HEK293 (cell line): ENCODE results near the gene DSC2.

Experiments
- ZBTB1 ChIP-seq: fragments of 450-650 bp; formaldehyde crosslinking; IDR thresholded peaks from 2 replicates; pipeline ENCODE4 v1.5.1; 2016; ENCODE audit warnings: missing biosample characterization, missing genetic modification characterization
- ZNF157 ChIP-seq: fragments of 450-650 bp; formaldehyde crosslinking; IDR thresholded peaks from 2 replicates; pipeline ENCODE4 v1.5.1; 2016; ENCODE audit warnings: missing biosample characterization, missing genetic modification characterization
- ZNF416 ChIP-seq: fragments of 450-650 bp; formaldehyde crosslinking; IDR thresholded peaks from 2 replicates; pipeline ENCODE4 v1.5.1; 2016; ENCODE audit warnings: missing biosample characterization, missing genetic modification characterization

- TF ChIP-seq ZNF157 (tag by site-specific recombination) (no peak), ZNF416 (tag by site-specific recombination) (no peak), ZBTB1 (tag by site-specific recombination) (no peak)
Observed at GRCh38 chr18:31042406-31043181, 59.6 kb downstream of the DSC2 start, which contains the start of gene DSC3.
